HEK293 (cell line): ENCODE results near the gene SLC2A4.

Experiments
- CTCF ChIA-PET: fragments of 350-600 bp; formaldehyde crosslinking; extraction: SDS; loops from one replicate; lab custom pipeline; 2021; ENCODE audit warnings: antibody characterized with exemption; lab: Yijun Ruan, JAX
- POLR2A ChIA-PET: fragments of 300-600 bp; formaldehyde crosslinking; extraction: SDS; loops from one replicate; lab custom pipeline; 2020; ENCODE audit warnings: antibody characterized with exemption, inconsistent platforms; lab: Yijun Ruan, JAX
- H3K27ac ChIP-seq: fragments of 200-500 bp; sonication (Bioruptor generic); 2 replicates; pipeline ENCODE4 v1.5.1; 2014; ENCODE audit warnings: low read depth, low read length, control low read depth, inconsistent platforms; ENCODE audit errors: extremely low read depth
- H3K36me3 ChIP-seq, 2 experiments: fragments of 200-500 bp in 1 of 2; sonication (Bioruptor generic) in 1 of 2; 1 replicate in 1 of 2; 2 replicates in 1 of 2; pipeline ENCODE4 v1.5.1; 2014 to 2017; ENCODE audit warnings: inconsistent platforms in 2 of 2, low read length in 2 of 2; ENCODE audit not compliant: control insufficient read depth in 2 of 2, insufficient read depth in 1 of 2
- H3K4me1 ChIP-seq: fragments of 200-500 bp; sonication (Bioruptor generic); 2 replicates; pipeline ENCODE4 v1.5.1; 2014; ENCODE audit warnings: mild to moderate bottlenecking, low read length, inconsistent platforms; ENCODE audit not compliant: control insufficient read depth, insufficient read depth
- H3K4me3 ChIP-seq: 2 replicates; pipeline ENCODE4 v1.5.1; 2011; ENCODE audit warnings: low read depth, mild to moderate bottlenecking, control low read depth, low read length, moderate library complexity
- H3K9me3 ChIP-seq: fragments of 200-500 bp; sonication (Bioruptor generic); 2 replicates; pipeline ENCODE4 v1.5.1; 2014; ENCODE audit warnings: low read depth, low read length, inconsistent platforms; ENCODE audit not compliant: control insufficient read depth, insufficient read depth
- GFI1B ChIP-seq: fragments of 450-650 bp; formaldehyde crosslinking; IDR thresholded peaks from 2 replicates; pipeline ENCODE4 v1.5.1; 2016; ENCODE audit warnings: missing biosample characterization, missing genetic modification characterization
- GLIS1 ChIP-seq: fragments of 450-650 bp; formaldehyde crosslinking; IDR thresholded peaks from 2 replicates; pipeline ENCODE4 v1.5.1; 2016; ENCODE audit warnings: missing biosample characterization, missing genetic modification characterization
- GLIS2 ChIP-seq: fragments of 450-650 bp; formaldehyde crosslinking; IDR thresholded peaks from 2 replicates; pipeline ENCODE4 v1.5.1; 2016; ENCODE audit warnings: missing biosample characterization, missing genetic modification characterization
- SCRT2 ChIP-seq: fragments of 450-650 bp; formaldehyde crosslinking; IDR thresholded peaks from 2 replicates; pipeline ENCODE4 v1.5.1; 2016; ENCODE audit warnings: missing biosample characterization, missing genetic modification characterization
- YY2 ChIP-seq: fragments of 450-650 bp; formaldehyde crosslinking; IDR thresholded peaks from 2 replicates; pipeline ENCODE4 v1.5.1; 2016; ENCODE audit warnings: missing biosample characterization, missing genetic modification characterization
- ZBTB48 ChIP-seq: fragments of 450-650 bp; formaldehyde crosslinking; IDR thresholded peaks from 2 replicates; pipeline ENCODE4 v1.5.1; 2016; ENCODE audit warnings: missing biosample characterization, missing genetic modification characterization
- ZEB2 ChIP-seq: fragments of 450-650 bp; formaldehyde crosslinking; IDR thresholded peaks from 2 replicates; pipeline ENCODE4 v1.5.1; 2016; ENCODE audit warnings: missing biosample characterization, missing genetic modification characterization
- ZNF184 ChIP-seq: fragments of 450-650 bp; IDR thresholded peaks from 2 replicates; pipeline ENCODE4 v1.5.1; 2018; ENCODE audit warnings: missing biosample characterization, mild to moderate bottlenecking, missing genetic modification characterization
- ZNF202 ChIP-seq: fragments of 450-650 bp; formaldehyde crosslinking; IDR thresholded peaks from 2 replicates; pipeline ENCODE4 v1.5.1; 2016; ENCODE audit warnings: missing biosample characterization, missing genetic modification characterization, borderline replicate concordance
- ZNF221 ChIP-seq: fragments of 450-650 bp; formaldehyde crosslinking; IDR thresholded peaks from 2 replicates; pipeline ENCODE4 v1.5.1; 2017; ENCODE audit warnings: missing biosample characterization, missing genetic modification characterization, borderline replicate concordance
- ZNF239 ChIP-seq: fragments of 450-650 bp; formaldehyde crosslinking; IDR thresholded peaks from 2 replicates; pipeline ENCODE4 v1.5.1; 2016; ENCODE audit warnings: missing biosample characterization, missing genetic modification characterization
- ZNF248 ChIP-seq: fragments of 450-650 bp; formaldehyde crosslinking; IDR thresholded peaks from 2 replicates; pipeline ENCODE4 v1.5.1; 2017; ENCODE audit warnings: missing biosample characterization, missing genetic modification characterization
- ZNF266 ChIP-seq: fragments of 450-650 bp; formaldehyde crosslinking; IDR thresholded peaks from 2 replicates; pipeline ENCODE4 v1.5.1; 2016; ENCODE audit warnings: missing biosample characterization, missing genetic modification characterization, low read depth
- ZNF311 ChIP-seq: fragments of 450-650 bp; formaldehyde crosslinking; IDR thresholded peaks from 2 replicates; pipeline ENCODE4 v1.5.1; 2017; ENCODE audit warnings: missing biosample characterization, missing genetic modification characterization, borderline replicate concordance
- ZNF416 ChIP-seq: fragments of 450-650 bp; formaldehyde crosslinking; IDR thresholded peaks from 2 replicates; pipeline ENCODE4 v1.5.1; 2016; ENCODE audit warnings: missing biosample characterization, missing genetic modification characterization
- ZNF423 ChIP-seq: fragments of 450-650 bp; formaldehyde crosslinking; IDR thresholded peaks from 2 replicates; pipeline ENCODE4 v1.5.1; 2016; ENCODE audit warnings: missing biosample characterization, missing genetic modification characterization
- ZNF426 ChIP-seq: fragments of 450-650 bp; formaldehyde crosslinking; IDR thresholded peaks from 2 replicates; pipeline ENCODE4 v1.5.1; 2017; ENCODE audit warnings: missing biosample characterization, missing genetic modification characterization, mild to moderate bottlenecking, inconsistent platforms, moderate library complexity
- ZNF48 ChIP-seq: fragments of 450-650 bp; formaldehyde crosslinking; IDR thresholded peaks from 2 replicates; pipeline ENCODE4 v1.5.1; 2016; ENCODE audit warnings: missing biosample characterization, missing genetic modification characterization
- ZNF510 ChIP-seq: fragments of 450-650 bp; formaldehyde crosslinking; IDR thresholded peaks from 2 replicates; pipeline ENCODE4 v1.5.1; 2018; ENCODE audit warnings: mild to moderate bottlenecking, missing genetic modification characterization, missing biosample characterization; ENCODE audit not compliant: insufficient replicate concordance
- ZNF514 ChIP-seq: fragments of 450-650 bp; formaldehyde crosslinking; IDR thresholded peaks from 2 replicates; pipeline ENCODE4 v1.5.1; 2016; ENCODE audit warnings: missing biosample characterization, missing genetic modification characterization
- ZNF560 ChIP-seq: fragments of 450-650 bp; formaldehyde crosslinking; IDR thresholded peaks from 2 replicates; pipeline ENCODE4 v1.5.1; 2017; ENCODE audit warnings: missing biosample characterization, missing genetic modification characterization, borderline replicate concordance
- ZNF621 ChIP-seq: fragments of 450-650 bp; formaldehyde crosslinking; IDR thresholded peaks from 2 replicates; pipeline ENCODE4 v1.5.1; 2017; ENCODE audit warnings: missing biosample characterization, missing genetic modification characterization
- ZNF837 ChIP-seq: fragments of 450-650 bp; formaldehyde crosslinking; IDR thresholded peaks from 2 replicates; pipeline ENCODE4 v1.5.1; 2016; ENCODE audit warnings: missing biosample characterization, missing genetic modification characterization
- TF ChIP-seq, protein P1 (sequence below): fragments of 450-650 bp; formaldehyde crosslinking; IDR thresholded peaks from 2 replicates; pipeline ENCODE4 v1.5.1; 2017; ENCODE audit warnings: missing biosample characterization, missing genetic modification characterization
- TF ChIP-seq, protein P2 (sequence below): fragments of 450-650 bp; formaldehyde crosslinking; IDR thresholded peaks from 2 replicates; pipeline ENCODE4 v1.5.1; 2016; ENCODE audit warnings: missing biosample characterization, missing genetic modification characterization
- TF ChIP-seq, protein P3 (sequence below): fragments of 450-650 bp; formaldehyde crosslinking; IDR thresholded peaks from 2 replicates; pipeline ENCODE4 v1.5.1; 2016; ENCODE audit warnings: missing biosample characterization, missing genetic modification characterization
- TF ChIP-seq, protein P4 (sequence below): fragments of 450-650 bp; formaldehyde crosslinking; IDR thresholded peaks from 2 replicates; pipeline ENCODE4; 2016; ENCODE audit warnings: missing biosample characterization, missing genetic modification characterization
- TF ChIP-seq, protein P5 (sequence below): fragments of 450-650 bp; formaldehyde crosslinking; IDR thresholded peaks from 2 replicates; pipeline ENCODE4 v1.5.1; 2016; ENCODE audit warnings: missing biosample characterization, missing genetic modification characterization

Gene SLC2A4

DNA sequence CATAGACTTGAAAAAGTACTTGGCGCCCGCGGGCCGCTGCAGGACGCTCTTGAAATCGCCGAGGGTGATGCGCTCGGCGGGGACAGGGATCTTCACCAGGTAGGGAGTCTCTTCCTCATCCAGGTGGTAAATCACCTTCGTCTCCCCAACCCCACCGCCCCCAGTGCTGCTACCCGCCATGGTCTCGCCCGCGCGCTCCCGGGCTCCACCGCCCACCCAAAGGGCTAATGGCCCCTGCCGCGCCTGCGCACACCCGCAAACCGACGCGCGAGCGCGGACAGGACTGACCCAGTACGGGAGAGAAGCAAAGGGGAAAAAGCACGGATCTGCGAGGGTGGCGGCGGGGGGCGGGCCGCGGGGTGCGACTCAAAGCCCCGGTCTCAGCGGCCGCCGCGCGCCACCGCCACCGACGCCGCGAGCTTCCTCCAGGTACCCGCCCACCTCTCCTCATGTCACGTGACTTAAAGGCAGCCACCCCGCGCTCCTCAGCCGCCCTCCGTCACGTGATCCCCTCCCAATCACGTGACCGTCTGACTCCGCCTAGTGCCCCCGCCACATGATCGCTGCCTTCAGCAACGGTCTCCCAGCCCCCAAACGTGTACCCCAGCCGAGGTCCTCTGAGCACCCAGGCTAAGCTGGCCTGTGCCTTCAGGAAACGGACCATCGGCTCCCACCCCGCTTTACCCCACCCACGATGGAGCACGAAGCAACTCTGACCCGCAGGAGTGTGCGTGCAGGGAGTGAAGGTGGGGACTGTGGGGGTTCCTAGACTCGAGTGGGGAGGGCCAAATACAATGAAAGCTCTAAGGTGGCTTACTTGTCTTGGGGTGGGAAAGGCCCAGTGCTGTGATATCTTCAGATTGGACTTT, 47.2 kb upstream of the SLC2A4 start, which contains the start of gene DVL2:
Gene DVL2 (minus strand): TSS at position 435 of the 869 bp plus-strand sequence. CDS start 255 bp downstream, at position 180.
- POLR2A ChIA-PET: interaction anchor here (0.6 to 14.2 kb wide), 16 partner anchors 8 to 471 kb away, joined by 3 to 284 read pairs (median 3); partner anchors contain the start of genes ACADVL, CTDNEP1, DLG4 and GABARAP
- CTCF ChIA-PET: interaction anchor here (0.7 to 1.6 kb wide), 2 partner anchors 14 to 554 kb away, joined by 3 to 6 read pairs; partner anchors contain the start of genes ACADVL and DLG4
- peaks cover 7% of the 10 kb centered on the region; the same call in 1 of the 2 replicates for H3K4me1 ChIP-seq
- H3K27ac ChIP-seq: peak within 1 kb of the TSS; percentile 82
- no peaks in the 10 kb centered on the region for H3K9me3 ChIP-seq
- peak within 1 kb of the TSS; percentile 87 for H3K4me3 ChIP-seq
- peaks cover 18 to 52% of the 10 kb centered on the region in 2 experiments for H3K36me3 ChIP-seq
- TF ChIP-seq YY2 (tag by site-specific recombination) (peak; percentile 56; the same call in 1 of the 2 replicates), ZNF248 (tag by site-specific recombination) (no peak), GLIS1 (tag by site-specific recombination) (peak; percentile 79), ZNF184 (0 out of 2 replicates have a peak, but pooled peaks have one; percentile 24), ZEB2 (tag by site-specific recombination) (peak; percentile 87), ZNF514 (no peak), ZNF423 (tag by site-specific recombination) (0 out of 2 replicates have a peak, but pooled peaks have one; percentile 17), ZNF416 (no peak), ZNF48 (tag by site-specific recombination) (no peak), ZNF311 (tag by site-specific recombination) (no peak), ZNF202 (tag by site-specific recombination) (peak; percentile 81; the same call in 1 of the 2 replicates), ZNF266 (tag by site-specific recombination) (no peak), ZNF510 (tag by site-specific recombination) (no peak), ZBTB48 (tag by site-specific recombination) (peak; percentile 36; the same call in 1 of the 2 replicates), ZNF221 (peak; percentile 91; the same call in 1 of the 2 replicates), ZNF239 (tag by site-specific recombination) (0 out of 2 replicates have a peak, but pooled peaks have one; percentile 61), ZNF621 (no peak), SCRT2 (0 out of 2 replicates have a peak, but pooled peaks have one; percentile 48), ZNF837 (tag by site-specific recombination) (0 out of 2 replicates have a peak, but pooled peaks have one; percentile 25), ZNF560 (tag by site-specific recombination) (no peak), ZNF426 (tag by site-specific recombination) (no peak), GLIS2 (peak; percentile 88), GFI1B (tag by site-specific recombination) (peak; percentile 42; the same call in 1 of the 2 replicates)
- TF ChIP-seq, protein P1, sequence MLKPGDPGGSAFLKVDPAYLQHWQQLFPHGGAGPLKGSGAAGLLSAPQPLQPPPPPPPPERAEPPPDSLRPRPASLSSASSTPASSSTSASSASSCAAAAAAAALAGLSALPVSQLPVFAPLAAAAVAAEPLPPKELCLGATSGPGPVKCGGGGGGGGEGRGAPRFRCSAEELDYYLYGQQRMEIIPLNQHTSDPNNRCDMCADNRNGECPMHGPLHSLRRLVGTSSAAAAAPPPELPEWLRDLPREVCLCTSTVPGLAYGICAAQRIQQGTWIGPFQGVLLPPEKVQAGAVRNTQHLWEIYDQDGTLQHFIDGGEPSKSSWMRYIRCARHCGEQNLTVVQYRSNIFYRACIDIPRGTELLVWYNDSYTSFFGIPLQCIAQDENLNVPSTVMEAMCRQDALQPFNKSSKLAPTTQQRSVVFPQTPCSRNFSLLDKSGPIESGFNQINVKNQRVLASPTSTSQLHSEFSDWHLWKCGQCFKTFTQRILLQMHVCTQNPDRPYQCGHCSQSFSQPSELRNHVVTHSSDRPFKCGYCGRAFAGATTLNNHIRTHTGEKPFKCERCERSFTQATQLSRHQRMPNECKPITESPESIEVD (tag by site-specific recombination): no peak; the same call in 1 of the 2 replicates
- TF ChIP-seq, protein P2, sequence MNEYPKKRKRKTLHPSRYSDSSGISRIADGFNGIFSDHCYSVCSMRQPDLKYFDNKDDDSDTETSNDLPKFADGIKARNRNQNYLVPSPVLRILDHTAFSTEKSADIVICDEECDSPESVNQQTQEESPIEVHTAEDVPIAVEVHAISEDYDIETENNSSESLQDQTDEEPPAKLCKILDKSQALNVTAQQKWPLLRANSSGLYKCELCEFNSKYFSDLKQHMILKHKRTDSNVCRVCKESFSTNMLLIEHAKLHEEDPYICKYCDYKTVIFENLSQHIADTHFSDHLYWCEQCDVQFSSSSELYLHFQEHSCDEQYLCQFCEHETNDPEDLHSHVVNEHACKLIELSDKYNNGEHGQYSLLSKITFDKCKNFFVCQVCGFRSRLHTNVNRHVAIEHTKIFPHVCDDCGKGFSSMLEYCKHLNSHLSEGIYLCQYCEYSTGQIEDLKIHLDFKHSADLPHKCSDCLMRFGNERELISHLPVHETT (tag by site-specific recombination): peak; percentile 67
- TF ChIP-seq, protein P3, sequence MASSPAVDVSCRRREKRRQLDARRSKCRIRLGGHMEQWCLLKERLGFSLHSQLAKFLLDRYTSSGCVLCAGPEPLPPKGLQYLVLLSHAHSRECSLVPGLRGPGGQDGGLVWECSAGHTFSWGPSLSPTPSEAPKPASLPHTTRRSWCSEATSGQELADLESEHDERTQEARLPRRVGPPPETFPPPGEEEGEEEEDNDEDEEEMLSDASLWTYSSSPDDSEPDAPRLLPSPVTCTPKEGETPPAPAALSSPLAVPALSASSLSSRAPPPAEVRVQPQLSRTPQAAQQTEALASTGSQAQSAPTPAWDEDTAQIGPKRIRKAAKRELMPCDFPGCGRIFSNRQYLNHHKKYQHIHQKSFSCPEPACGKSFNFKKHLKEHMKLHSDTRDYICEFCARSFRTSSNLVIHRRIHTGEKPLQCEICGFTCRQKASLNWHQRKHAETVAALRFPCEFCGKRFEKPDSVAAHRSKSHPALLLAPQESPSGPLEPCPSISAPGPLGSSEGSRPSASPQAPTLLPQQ (tag by site-specific recombination): peak; percentile 77
- TF ChIP-seq, protein P4, sequence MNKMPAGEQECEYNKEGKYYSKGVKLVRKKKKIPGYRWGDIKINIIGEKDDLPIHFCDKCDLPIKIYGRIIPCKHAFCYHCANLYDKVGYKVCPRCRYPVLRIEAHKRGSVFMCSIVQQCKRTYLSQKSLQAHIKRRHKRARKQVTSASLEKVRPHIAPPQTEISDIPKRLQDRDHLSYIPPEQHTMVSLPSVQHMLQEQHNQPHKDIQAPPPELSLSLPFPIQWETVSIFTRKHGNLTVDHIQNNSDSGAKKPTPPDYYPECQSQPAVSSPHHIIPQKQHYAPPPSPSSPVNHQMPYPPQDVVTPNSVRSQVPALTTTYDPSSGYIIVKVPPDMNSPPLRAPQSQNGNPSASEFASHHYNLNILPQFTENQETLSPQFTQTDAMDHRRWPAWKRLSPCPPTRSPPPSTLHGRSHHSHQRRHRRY (tag by site-specific recombination): peak; percentile 92
- TF ChIP-seq, protein P5, sequence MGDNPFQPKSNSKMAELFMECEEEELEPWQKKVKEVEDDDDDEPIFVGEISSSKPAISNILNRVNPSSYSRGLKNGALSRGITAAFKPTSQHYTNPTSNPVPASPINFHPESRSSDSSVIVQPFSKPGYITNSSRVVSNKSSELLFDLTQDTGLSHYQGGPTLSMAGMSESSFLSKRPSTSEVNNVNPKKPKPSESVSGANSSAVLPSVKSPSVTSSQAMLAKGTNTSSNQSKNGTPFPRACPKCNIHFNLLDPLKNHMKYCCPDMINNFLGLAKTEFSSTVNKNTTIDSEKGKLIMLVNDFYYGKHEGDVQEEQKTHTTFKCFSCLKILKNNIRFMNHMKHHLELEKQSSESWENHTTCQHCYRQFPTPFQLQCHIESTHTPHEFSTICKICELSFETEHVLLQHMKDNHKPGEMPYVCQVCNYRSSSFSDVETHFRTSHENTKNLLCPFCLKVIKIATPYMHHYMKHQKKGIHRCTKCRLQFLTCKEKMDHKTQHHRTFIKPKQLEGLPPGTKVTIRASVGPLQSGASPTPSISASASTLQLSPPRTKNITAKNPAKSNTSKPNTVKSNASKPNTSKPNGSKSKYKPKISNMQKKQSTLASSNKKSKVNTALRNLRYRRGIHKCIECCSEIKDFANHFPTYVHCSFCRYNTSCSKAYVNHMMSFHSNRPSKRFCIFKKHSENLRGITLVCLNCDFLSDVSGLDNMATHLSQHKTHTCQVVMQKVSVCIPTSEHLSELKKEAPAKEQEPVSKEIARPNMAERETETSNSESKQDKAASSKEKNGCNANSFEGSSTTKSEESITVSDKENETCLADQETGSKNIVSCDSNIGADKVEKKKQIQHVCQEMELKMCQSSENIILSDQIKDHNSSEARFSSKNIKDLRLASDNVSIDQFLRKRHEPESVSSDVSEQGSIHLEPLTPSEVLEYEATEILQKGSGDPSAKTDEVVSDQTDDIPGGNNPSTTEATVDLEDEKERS (tag by site-specific recombination): no peak
